Mesenteric fat pad (tissue), 1 donor: Measurements from ENCODE around the gene MTA3. TPM values are rescaled to one million over a fixed set of nuclear protein-coding genes. Genes with fewer than 3 reads are reported as not detected.

ENCODE experiments used
- DNase-seq: peaks from one replicate; pipeline ENCODE4 v3.0.0-alpha.2; 2020; ENCODE audit warnings: low spot score
- total RNA-seq: library from RNA; stranded (reverse); fragmentation: NEBNext Ultra II Directional; extraction: Animal tissue kit (Norgen Biotek cat#: 25700); gene quantifications from one replicate; pipeline ENCODE4 v1.2.1, GENCODE V29; 2021
- donor health status: DM: yes; HTN: yes; CAD: no.

Gene MTA3
- total RNA-seq, 1 donor from 2014 or later = 35.2 TPM

DNA sequence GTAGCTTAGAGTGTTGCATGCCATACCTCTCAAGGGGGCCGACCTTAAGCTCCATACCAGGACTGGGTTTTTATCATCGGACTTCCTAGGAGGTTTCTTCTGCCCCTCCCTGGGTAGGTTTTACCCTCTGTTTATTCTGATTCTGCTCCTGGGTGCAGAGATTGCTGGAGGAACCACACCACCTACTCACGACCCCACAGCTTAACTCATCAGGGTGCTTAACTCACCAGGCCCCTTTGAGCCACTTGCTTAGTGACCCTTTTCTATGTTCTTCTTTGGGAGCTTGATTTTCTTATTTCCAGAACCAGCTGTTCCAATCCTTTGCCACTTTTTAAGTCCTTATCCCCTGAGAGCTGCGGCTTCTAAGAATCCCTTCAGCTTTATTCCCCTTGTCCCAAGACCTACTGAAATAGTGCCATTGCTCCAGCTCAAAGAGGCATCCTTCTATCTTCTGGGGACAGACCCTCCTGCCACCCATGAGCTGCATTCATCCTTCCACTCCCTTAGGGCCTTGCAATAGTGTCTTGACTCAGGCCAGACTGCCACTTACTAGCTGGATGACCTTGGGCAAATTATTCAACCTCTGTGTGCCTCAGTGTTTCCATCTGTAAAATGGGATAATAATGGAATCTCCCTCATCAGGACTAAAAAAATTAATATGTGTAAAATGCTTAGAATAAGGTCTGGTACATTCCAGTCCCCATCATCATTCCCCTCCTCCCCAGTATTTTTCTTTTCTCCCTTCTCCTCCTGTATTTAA, 189.7 kb downstream of the MTA3 start:
- no peak for DNase-seq

DNA sequence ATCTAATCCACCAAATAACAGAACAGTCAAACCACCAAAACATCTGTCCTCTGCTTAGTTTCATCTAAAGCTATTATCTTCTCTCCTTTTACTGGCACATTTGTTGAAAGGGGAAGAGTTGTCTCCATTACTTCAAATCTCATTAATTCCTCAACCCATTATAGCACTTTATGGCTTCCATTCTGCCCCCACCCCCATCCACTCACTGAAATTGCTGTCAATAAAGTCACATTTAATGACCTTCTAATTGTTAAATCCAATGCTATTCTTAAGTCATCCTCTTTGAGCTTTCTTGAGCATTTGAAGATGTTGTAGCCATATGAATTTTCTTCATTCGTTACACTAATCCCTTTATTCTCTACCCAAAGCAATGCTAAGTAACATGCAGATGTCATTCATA, 190.3 kb downstream of the MTA3 start:
- DNase-seq = no peak

DNA sequence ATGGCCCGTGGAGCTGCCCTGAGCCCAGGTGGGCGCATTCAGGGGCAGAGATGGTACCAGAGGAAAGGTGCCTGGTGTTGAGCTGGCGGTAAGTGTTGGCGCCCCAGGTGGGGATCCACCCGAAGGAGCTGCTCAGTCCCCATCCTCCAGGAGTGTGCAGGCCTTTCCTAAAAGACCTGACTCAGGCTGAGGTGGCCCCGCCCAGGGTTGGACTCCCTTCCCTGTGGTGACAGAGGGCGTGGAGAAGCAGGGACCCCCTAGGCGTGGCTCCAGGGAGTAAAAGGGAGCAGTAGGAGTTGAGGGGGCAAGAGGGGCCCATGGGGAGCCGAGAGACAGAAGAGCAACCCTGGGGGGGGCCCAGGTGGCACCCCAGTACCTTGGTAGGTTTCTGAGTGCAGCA, 193.1 kb downstream of the MTA3 start:
- no peak for DNase-seq

DNA sequence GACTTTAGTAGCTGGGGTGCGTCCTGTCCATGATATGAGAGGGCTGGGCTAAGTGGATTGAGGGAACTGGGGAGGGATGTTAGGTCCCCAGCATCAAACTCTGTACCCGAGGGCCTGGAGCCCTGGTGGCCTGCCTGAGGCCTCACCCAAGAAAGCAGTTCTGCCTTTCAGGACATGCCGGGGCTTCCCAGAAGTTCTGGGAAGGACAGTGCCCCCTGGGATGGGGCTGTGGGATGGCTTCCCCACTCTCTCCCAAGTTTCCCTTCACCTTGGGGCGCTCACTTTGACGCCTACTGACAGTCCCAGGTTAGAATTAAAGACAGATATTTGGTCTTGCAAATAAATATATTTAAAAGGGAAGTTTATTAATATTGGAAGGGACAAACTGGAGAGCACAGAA, 193.7 kb downstream of the MTA3 start:
- no peak for DNase-seq

DNA sequence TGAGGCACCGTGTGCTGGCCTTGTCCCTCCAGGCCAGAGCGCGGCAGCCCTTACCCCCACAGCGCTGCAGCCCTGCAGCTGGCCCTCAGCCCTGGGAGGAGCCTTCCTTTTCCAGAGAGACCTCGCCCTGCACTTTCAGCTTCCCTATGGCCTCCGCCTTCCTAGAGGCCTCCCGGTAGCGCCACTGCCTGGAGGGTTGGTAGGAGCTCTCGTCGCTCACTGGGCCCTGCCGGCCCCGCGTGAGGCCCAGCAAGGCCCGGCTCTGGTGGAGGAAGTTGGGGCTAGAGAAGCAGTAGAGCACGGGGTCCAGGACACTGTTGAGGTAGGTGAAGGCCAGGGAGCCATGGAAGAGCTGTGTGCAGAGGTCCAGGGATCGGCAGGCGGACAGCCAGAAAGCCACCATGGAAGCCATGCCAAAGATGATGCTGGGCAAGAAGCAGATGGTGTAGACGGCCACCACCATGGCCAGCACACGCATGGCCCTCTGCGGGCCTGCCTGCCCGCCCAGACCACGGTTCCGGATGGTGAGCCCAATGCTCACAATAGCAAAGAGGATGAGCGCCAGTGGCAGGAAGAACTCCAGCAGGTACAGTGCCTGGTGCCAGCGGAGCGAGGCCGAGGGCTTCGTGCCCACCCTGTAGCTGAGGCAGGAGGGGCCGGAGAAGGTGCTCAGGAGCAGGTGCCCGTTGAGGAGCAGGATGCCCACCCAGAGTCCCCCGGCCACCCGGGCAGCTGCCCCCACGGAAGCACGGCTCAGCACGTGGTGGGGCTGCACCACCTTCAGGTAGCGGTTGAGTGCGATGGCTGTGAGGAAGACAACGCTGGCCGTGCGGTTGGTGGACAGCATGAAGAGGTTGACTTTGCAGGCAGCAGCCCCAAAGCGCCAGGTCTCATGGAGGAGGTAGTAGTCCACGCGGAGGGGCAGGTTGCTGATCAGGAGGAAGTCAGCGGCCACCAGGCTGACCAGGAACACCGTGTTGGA, 194.7 kb downstream of the MTA3 start:
- no peak for DNase-seq

DNA sequence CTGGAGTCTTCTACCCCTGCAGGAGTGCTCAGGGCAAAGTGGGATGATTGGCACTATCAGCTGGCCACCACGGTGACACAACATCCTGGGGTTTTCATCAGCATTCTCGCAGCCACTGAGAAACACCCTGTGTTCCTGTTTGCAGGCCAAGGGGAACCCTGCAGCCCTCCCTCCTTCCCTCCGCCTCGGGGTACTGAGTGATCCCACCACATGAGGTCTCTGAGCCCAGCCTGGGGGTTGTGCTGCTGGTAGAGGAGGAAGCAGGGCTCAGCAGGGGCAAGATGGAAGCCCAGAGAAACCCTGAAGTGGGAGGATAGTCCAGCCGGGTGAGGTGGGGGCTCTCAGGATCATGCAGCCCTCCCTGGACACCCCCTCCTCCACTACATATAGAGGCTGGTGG, 195.7 kb downstream of the MTA3 start, which contains the start of gene OXER1:
Gene OXER1, minus strand, starts transcription at position 40 of the 400 bp plus-strand sequence. CDS start 73 bp downstream, outside the sequence.
- DNase-seq = no peak

DNA sequence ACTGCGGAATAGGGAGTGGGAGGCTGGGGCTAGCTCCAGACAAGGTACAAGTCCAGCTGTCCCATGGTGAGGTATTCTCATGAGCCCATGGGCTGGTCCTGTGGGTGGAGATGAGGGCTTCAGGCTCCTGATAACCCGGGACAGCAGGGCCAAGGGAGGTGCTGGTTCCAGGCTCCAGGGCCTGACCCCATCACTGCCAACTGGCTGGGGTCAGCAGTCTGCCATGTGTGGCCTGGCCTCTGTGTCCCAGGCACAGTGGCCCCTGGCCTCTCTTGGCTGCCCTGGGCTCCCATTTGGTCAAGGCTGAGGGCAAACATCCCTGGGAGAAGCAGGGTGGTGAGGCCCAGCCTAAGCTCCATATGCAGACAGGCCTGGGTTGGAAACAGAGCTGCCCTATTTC, 196.5 kb downstream of the MTA3 start:
- no peak for DNase-seq

DNA sequence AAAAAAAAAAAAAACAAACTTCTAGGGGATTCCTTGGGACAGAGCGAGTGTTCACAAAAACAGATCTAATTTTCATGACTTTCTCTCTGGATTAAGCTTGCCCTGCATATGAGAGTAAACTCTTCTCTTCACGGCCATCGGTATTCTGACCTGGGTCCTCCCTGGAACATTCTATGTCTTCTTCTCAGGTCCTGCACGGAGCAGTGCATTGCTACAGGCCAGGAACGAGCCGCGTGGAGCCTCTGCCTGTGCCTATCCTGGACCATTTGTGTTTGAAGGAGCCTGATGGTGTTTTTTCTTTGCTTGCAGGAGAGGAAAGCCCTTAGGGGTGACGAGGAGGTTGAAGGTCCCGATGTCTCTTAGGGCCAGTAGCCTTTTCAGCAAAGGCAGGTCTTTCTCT, 197.3 kb downstream of the MTA3 start:
- DNase-seq = no peak

DNA sequence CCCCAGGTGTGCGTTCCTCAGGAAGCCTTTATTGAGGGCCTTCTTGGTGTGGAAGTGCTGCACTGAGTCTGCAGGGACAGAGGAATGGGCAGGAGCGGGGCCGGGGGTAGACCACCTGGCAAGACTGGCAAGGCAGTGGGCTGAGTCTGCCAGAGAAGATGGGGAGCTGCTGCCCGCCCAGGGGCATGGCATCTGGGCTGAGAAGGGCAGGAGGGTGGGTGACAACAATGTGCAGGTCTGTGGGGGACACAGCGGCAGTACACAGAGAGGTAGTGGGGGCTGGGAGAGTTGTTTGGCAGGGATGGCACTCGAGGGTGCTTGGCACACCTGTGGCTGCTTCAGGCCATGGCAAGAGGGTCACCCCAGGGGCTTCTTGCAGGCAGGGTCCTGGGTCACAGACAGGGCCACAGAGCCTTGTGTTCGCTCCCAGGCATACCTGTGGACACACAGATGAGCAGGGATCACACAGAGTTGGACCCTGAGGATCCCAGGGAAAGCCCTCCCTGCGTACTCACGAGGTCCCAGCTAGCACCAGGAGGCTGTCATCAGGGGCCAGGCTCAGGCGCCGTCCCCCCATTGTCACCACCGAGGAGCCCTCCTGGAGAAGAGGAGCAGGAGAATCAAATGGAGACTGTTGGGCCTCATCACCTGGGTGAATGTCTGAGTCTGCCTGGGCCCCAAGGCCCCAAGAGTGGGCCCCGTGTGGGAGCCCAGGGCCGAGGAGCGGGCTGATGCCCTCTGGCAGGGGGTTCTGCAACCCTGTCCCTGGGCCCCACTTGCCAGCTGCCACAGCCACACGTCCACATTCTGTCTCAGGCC, 198.9 kb downstream of the MTA3 start:
- DNase-seq = no peak

DNA sequence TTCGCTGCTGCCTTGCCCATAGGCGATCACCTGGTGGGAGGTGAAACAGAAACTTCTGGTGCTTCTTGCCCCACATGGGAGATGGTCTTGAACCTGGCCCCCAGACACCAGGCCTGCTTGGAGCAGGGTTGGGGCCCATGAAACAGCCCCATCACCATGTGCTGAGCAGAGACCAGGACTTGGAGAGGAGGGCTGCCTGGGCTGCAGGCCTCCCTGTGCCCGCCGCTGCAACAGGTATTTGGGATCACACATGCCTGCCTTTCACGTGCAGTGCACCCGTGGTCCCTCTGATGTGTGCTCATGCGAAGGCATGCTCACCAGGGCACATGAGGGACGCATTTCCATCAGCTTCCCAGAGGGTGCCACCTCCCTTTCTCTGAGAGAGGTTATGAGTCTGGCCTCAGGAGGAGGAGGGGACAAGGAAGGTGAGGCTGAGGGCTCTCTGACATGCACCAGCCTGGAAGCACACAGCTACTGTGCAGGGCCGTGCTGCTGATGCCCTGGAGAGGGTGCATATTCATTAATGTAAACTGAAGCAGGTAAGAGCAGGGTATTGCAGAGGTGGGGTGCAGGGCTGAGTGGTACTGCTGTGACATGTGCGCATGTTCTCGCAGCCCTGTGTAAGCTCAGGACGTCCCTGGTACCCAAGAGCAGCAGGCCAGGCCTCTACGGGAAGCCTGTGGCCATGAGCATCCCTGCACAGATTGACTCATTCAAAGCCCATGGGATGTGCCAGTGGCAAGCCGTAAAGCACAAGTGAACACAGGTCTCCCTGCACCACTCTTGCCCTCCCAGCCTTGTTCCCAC, 199.7 kb downstream of the MTA3 start:
- no peak for DNase-seq

DNA sequence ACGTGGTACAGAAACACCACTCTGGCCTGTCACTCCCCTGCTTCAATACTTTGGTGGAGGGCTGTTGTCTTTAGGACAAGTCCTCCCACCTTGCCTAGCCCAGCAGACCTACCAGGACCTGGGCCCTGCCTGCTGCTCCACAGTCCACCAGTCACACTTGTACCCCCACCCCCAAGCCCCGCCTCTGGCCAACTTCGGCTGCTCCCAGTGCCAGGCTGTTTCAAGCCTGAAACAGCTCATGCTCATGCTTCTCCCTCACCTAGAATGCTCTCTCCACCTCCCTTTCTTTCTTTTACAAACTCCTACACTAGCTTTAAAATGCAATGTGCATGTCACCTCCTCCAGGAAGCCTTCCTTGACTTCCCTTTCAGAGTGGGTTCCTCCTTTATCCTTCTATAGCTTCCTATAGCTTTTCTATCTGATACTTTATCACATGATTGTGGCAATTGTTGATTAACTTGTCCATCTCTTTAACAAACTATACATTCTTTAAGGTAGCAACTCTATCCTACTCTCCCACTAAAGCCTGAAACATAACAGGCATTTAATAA, 200.3 kb downstream of the MTA3 start:
- peak; percentile 81 for DNase-seq

DNA sequence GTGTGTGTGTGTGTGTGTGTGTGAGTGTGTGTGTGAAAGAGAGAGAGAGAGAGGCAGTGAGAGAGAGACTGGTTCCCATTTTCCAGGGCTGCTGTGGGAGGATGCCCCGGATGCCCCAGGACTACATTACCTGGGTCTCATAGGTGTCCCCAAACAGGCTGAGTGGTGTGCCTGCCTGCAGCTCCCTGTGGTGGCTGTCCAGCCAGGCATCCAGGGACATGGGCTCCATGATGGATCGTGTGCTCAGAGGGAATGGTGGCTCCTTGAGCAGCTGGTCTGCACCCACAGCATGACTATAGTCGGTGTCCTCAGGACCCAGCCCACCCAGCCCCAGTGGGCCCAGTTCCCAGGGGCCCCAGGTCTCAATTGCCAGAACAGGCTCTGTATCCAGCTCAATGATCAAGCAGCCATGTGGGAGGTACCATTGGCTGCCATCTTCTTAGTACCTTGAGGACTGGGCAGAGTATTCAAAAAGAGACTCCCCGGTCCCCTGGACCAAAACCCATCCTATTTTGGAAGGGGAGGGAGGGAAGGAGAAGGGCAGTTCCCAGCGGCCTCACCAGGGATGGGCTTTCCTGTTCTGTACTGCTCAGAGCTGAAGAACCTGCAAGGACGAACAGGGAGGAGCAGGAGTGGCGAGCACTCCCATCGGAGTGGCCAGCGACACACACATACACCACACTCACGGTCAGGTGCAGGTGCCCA, 201.3 kb downstream of the MTA3 start:
- peak; percentile 75 for DNase-seq

DNA sequence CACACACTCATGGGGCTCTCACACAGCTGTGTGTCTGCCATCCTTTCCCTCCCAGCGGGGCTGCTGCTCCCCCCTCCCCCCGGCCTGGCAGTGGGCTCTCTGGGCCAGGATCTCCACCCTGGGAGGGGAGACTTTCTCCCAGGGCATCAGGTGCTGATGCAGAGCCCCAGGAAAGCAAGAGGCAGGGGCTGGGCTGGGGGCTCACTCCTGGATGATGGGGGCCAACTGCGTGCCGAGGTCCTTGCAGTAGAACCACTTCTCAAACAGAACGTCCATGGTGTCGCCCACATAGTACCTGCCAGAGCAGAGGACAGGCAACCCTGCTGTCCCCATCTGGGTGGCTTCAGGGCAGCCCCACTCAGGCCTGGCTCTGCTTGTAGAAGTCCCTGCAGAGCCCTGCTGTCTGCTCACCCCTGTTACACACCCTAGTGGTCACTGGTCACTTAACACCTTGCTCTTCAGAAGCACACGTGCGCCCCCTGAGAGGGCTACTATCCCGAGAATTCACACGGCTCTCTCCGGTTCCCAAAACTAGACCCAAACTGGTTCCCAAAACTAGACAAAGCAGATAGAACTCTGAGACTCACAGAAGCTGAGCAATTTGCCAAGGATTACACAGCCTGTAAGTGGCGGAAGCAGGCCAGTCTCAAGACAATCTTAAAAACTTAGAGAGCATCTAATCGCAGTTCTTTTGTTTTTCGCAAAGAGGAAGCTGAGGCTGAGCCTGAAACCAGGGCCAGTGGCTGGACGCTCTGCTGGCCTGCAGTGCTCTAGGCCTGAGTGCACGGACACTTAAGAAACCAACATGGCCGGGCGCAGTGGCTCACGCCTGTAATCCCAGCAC, 202.1 kb downstream of the MTA3 start:
- DNase-seq = peak; percentile 81

DNA sequence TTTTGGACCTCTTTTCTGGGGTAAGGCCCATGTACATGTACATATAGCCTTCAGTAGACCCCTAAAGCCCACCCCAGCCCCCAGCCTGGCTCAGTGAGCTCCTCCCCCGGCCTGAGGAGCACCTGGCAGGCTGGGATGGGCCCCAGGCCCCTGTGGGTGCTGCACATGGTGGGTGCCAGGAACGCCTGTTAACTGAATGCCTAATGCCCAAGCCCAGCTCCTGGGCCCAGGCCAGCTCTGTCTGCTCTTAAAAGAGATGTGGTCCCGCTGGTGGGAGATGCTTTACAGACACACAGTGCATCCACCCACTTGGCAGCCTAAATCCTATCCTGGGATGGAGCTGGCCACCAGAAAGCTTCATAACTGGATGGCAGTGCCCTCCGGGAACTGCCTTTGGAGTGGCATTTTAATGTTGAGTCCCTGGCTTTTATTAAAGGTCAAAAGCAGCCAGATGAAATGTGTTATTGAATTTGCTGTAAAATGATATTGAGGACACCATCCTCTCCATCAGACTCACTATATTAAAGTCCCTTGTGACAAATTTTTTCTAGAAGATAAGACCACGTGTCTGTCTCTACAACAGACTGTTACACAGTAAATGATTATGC, 203.2 kb downstream of the MTA3 start:
- peak; percentile 79 for DNase-seq

DNA sequence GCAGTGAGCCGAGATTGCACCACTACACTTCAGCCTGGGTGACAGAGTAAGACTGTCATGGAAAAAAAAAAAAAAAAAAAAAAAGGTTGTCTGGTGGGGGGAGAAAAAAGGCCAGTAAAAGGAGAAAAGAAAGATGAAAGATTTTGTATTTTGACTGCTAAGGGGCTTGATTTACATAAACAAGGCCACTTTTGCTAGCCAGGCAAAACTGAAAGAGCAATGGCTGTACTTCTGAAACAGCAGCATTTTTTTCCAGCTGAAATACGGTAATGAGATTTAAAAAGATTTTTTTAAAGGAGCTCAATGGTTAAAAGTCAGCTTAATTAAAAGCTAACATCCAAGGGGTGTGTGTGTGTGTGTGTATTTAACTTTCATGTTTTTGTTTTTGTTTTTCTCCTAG, 206.8 kb downstream of the MTA3 start:
- no peak for DNase-seq

DNA sequence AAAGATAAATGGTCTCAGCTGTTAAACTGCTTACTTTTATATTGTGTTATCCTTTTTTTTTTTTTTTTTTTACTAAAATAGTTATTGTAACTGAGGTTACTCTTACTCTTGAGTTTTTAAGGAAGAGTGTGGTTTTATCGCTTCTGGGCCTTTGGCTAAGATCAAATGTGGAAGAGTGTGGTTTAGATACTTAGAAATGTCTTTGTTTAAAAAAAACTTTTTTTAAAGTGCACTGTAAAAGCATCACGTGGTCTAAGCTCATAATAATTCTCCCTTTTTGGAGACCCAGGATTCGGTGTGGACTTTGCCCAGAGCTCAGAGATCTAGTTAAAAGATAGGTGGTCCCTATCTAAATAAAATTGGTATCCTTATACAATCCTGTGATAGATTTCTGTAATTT, 207.4 kb downstream of the MTA3 start:
- no peak for DNase-seq

DNA sequence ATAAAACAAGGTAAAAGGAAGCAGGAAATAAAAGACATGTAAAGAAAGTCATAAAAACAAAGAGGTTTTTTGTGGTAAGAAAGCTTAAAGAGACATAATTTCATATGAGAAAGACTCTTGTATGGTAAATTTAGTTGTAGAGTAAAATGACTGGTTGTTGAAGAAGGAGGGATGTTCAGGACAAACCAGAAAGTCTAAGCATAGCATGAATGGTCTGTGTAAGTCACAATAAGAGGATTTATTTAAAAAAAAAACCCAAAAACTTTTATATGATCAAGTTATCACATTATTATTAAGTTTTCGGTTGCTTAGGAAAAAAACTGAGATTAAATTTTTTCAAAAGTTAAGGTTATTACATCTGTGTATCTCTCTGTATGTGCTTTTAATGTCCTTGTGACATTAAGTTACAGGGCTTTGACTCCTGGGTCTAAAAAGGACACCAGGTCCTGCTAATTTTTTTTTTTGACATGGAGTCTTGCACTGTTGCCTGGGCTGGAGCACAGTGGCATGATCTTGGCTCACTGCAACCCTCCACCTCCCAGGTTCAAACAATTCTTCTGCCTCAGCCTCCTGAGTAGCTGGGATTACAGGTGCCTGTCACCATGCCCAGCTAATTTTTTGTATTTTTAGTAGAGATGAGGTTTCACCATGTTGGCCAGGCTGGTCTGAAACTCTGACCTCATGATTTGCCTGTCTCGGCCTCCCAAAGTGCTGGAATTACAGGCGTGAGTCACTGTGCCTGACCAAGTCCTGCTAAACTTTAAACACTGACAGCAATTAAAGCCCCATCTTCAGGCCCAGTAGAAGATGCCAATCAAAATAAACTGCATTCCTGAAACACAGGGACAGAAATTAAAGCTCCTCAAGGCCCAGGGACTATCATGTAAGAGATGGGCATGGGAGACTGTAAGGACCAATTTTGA, 209.7 kb downstream of the MTA3 start:
- no peak for DNase-seq
